GM21447 (cell line): ENCODE data around the gene USP49.
"Not testable (repeated sequence)": the region's sequence is repeated elsewhere in the genome, so short reads cannot be mapped to it uniquely, and the experiment has no call there.

Source experiments
- ATAC-seq: cut with Tn5 transposase; IDR thresholded peaks from one replicate; pipeline ENCODE4 v1.9.1; 2021; ENCODE audit not compliant: unreplicated experiment

The USP49 gene

GRCh38 chr6:41895300-41896233, at the start of gene USP49:
Gene USP49 (minus strand): TSS chr6:41895375. CDS start chr6:41806983, 88,392 bp downstream.
- ATAC-seq: peak; percentile 71

GRCh38 chr6:41943456-41943855, 48.3 kb upstream of the USP49 start:
- ATAC-seq: no peak

GRCh38 chr6:41942882-41943281, 47.7 kb upstream of the USP49 start:
- ATAC-seq: not testable (repeated sequence)

GRCh38 chr6:41942067-41942851, 47.1 kb upstream of the USP49 start:
- ATAC-seq: peak; percentile 1

- ATAC-seq: peak; percentile 73
These were observed 46.3 kb upstream of the USP49 start, which contains the start of gene CCND3 for GRCh38 chr6:41941280-41942066. Gene CCND3 (minus strand): TSS chr6:41941808. CDS start chr6:41941649, 159 bp downstream.

GRCh38 chr6:41940759-41941279, 45.6 kb upstream of the USP49 start:
- ATAC-seq: no peak

- no peak for ATAC-seq
These were observed 44.9 kb upstream of the USP49 start for GRCh38 chr6:41939848-41940758.

- ATAC-seq: no peak
These were observed 44.1 kb upstream of the USP49 start for GRCh38 chr6:41939176-41939847.

- no peak for ATAC-seq
These were observed 43.5 kb upstream of the USP49 start for GRCh38 chr6:41938590-41939175.

GRCh38 chr6:41937861-41938574, 42.8 kb upstream of the USP49 start:
- no peak for ATAC-seq

- no peak for ATAC-seq
These were observed 42.3 kb upstream of the USP49 start for GRCh38 chr6:41937472-41937860.

GRCh38 chr6:41936073-41936837, 41.1 kb upstream of the USP49 start:
- peak; percentile 50 for ATAC-seq

GRCh38 chr6:41935685-41936072, 40.5 kb upstream of the USP49 start:
- ATAC-seq: no peak

GRCh38 chr6:41935193-41935574, 40.0 kb upstream of the USP49 start:
- ATAC-seq: no peak

- no peak for ATAC-seq
These were observed 39.4 kb upstream of the USP49 start for GRCh38 chr6:41934278-41935192.

- ATAC-seq: no peak
These were observed 37.2 kb upstream of the USP49 start for GRCh38 chr6:41932378-41932777.
